Measurements from ENCODE around the gene RASGRP4.

DNA sequence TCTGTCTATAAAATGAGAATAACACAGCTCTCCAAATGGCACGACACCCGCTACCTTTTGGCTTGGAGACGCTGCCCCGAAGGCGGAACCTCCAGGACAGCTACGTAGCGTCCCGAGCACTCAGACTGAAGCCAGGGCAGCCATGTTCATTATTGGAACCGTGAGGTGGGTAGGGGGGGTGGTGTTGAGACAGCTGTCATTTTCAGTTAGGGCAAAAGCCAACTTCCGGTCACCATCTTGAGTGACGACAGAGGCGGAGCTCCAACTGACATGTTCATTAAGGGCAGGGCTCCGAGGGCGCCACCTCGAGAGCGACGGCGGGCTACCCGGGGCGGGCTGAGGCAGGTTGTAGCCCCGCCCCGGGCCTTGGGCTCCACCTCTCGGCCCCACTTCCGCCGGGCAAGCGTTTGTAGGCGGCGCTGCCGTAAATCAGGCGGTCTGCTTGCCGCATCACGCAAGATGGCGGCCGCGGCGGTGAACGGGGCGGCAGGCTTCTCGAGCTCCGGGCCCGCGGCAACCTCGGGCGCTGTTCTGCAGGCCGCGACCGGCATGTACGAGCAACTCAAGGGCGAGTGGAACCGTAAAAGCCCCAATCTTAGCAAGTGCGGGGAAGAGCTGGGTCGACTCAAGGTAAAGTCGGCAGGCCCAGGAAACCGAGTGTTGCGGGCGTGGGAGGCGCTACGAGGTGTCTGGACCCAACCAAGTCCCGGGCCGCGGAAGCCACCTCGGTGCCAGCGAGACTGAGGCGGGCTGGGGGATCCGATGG, 51.5 kb downstream of the RASGRP4 start, which contains the start of gene PSMD8:
- TF ChIP-seq, protein P1, sequence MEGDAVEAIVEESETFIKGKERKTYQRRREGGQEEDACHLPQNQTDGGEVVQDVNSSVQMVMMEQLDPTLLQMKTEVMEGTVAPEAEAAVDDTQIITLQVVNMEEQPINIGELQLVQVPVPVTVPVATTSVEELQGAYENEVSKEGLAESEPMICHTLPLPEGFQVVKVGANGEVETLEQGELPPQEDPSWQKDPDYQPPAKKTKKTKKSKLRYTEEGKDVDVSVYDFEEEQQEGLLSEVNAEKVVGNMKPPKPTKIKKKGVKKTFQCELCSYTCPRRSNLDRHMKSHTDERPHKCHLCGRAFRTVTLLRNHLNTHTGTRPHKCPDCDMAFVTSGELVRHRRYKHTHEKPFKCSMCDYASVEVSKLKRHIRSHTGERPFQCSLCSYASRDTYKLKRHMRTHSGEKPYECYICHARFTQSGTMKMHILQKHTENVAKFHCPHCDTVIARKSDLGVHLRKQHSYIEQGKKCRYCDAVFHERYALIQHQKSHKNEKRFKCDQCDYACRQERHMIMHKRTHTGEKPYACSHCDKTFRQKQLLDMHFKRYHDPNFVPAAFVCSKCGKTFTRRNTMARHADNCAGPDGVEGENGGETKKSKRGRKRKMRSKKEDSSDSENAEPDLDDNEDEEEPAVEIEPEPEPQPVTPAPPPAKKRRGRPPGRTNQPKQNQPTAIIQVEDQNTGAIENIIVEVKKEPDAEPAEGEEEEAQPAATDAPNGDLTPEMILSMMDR (conservative IDR thresholded peaks at IDR 0.05; ENCODE audit: low read depth, low read length): peak; percentile 27; the same call in 1 of the 2 replicates
- TF ChIP-seq EZH2phosphoT487 (IDR thresholded peaks at IDR 0.05; ENCODE audit: borderline replicate concordance, low read length): no peak
- no peak for TF ChIP-seq EZH2 (IDR thresholded peaks at IDR 0.05; ENCODE audit: low read length, unreplicated experiment)

All from PC-3 (cell line).